ENCODE measurements around the gene CUEDC2.

CUEDC2 gene

GRCh38 chr10:102408131-102408727, 24.1 kb downstream of the CUEDC2 start:
- no peak for TF ChIP-seq CTCF (conservative IDR thresholded peaks at IDR 0.05)
- peak overlapping the region; percentile 66; the same call in 1 of the 2 replicates for H3K27ac ChIP-seq

- TF ChIP-seq CTCF (conservative IDR thresholded peaks at IDR 0.05): no peak
- no peak overlapping the region for H3K27ac ChIP-seq
Observed at GRCh38 chr10:102407425-102408130, 24.8 kb downstream of the CUEDC2 start.

- TF ChIP-seq CTCF (conservative IDR thresholded peaks at IDR 0.05): no peak
- H3K27ac ChIP-seq: no peak overlapping the region
Observed at GRCh38 chr10:102406815-102407214, 25.6 kb downstream of the CUEDC2 start.

GRCh38 chr10:102405632-102406031, 26.7 kb downstream of the CUEDC2 start:
- no peak for TF ChIP-seq CTCF (conservative IDR thresholded peaks at IDR 0.05)
- no peak overlapping the region for H3K27ac ChIP-seq

GRCh38 chr10:102405108-102405571, 27.2 kb downstream of the CUEDC2 start:
- no peak overlapping the region for H3K27ac ChIP-seq
- no peak for TF ChIP-seq CTCF (conservative IDR thresholded peaks at IDR 0.05)

GRCh38 chr10:102404361-102405107, 27.8 kb downstream of the CUEDC2 start:
- no peak overlapping the region for H3K27ac ChIP-seq
- TF ChIP-seq CTCF (conservative IDR thresholded peaks at IDR 0.05): no peak

GRCh38 chr10:102403115-102403514, 29.3 kb downstream of the CUEDC2 start:
- TF ChIP-seq CTCF (conservative IDR thresholded peaks at IDR 0.05): no peak
- no peak overlapping the region for H3K27ac ChIP-seq

Measured in VCaP (cell line).